22Rv1 (cell line): ENCODE measurements around the gene NPTXR.

Experiments
- ZFX ChIP-seq: fragments of 450-650 bp; IDR thresholded peaks from 2 replicates; pipeline ENCODE4 v1.6.1; 2017; ENCODE audit warnings: antibody characterized with exemption, borderline replicate concordance
- TF ChIP-seq, protein P1 (sequence below): fragments of 450-650 bp; IDR thresholded peaks from 2 replicates; pipeline ENCODE4 v1.5.1; 2017; ENCODE audit warnings: mild to moderate bottlenecking

DNA sequence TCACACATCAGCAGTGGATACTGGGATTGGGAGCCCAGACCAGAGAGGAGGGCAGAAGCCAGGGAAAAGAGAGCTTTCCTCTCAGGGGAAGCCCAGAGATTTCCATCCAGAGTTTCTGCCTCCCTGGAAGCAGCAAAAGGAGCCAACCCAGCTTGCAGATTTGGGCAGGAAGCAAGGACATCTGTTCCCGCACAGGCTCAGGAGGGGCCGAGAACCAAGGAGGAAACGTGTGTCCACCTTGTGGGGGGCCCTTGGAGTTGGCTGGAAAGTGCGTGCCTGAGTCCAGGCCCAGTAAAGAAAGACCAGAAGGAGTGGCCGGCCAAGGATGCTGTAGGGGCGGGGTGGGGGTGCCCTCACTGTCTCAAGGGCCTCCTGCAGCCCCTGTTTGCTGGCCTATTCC, 6.0 kb upstream of the NPTXR start:
- TF ChIP-seq, protein P1, sequence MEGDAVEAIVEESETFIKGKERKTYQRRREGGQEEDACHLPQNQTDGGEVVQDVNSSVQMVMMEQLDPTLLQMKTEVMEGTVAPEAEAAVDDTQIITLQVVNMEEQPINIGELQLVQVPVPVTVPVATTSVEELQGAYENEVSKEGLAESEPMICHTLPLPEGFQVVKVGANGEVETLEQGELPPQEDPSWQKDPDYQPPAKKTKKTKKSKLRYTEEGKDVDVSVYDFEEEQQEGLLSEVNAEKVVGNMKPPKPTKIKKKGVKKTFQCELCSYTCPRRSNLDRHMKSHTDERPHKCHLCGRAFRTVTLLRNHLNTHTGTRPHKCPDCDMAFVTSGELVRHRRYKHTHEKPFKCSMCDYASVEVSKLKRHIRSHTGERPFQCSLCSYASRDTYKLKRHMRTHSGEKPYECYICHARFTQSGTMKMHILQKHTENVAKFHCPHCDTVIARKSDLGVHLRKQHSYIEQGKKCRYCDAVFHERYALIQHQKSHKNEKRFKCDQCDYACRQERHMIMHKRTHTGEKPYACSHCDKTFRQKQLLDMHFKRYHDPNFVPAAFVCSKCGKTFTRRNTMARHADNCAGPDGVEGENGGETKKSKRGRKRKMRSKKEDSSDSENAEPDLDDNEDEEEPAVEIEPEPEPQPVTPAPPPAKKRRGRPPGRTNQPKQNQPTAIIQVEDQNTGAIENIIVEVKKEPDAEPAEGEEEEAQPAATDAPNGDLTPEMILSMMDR: no peak
- no peak for TF ChIP-seq ZFX
